ENCODE measurements around the gene HEATR5B.
"Not testable (repeated sequence)": the region's sequence is repeated elsewhere in the genome, so short reads cannot be mapped to it uniquely, and the experiment has no call there.

Gene HEATR5B

GRCh38 chr2:37061013-37061711 is 23.0 kb downstream of the HEATR5B start:
- no peak for DNase-seq

DNA sequence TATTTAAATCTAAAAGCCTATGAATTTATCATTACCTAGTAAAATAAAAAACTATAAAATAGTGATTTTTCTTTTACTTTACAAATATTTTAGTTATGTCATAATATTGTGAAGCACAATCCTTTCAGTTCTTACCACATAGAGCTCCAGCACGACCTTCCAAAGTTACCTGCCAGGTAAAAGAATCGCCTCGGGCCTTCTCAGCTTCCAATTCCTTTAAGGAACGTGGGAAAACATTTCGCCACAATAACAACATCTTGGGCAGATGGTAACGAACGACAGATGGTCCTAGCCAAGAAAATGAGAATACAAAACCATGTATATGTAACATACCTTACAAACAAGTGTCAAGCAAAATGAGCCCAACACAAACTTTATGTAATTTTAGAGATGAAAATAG is 23.7 kb downstream of the HEATR5B start:
- no peak for DNase-seq

GRCh38 chr2:37059841-37060240 is 24.3 kb downstream of the HEATR5B start:
- DNase-seq = no peak

GRCh38 chr2:37052600-37053332 is 31.4 kb downstream of the HEATR5B start:
- DNase-seq = no peak

- DNase-seq = no peak
These were observed 44.6 kb downstream of the HEATR5B start for GRCh38 chr2:37039580-37039979.

- DNase-seq = no peak
These were observed 46.4 kb downstream of the HEATR5B start for GRCh38 chr2:37037771-37038170.

- no peak for DNase-seq
These were observed 54.4 kb downstream of the HEATR5B start for GRCh38 chr2:37029758-37030157.

- DNase-seq = peak; percentile 8
These were observed 58.1 kb downstream of the HEATR5B start for GRCh38 chr2:37026050-37026449.

DNA sequence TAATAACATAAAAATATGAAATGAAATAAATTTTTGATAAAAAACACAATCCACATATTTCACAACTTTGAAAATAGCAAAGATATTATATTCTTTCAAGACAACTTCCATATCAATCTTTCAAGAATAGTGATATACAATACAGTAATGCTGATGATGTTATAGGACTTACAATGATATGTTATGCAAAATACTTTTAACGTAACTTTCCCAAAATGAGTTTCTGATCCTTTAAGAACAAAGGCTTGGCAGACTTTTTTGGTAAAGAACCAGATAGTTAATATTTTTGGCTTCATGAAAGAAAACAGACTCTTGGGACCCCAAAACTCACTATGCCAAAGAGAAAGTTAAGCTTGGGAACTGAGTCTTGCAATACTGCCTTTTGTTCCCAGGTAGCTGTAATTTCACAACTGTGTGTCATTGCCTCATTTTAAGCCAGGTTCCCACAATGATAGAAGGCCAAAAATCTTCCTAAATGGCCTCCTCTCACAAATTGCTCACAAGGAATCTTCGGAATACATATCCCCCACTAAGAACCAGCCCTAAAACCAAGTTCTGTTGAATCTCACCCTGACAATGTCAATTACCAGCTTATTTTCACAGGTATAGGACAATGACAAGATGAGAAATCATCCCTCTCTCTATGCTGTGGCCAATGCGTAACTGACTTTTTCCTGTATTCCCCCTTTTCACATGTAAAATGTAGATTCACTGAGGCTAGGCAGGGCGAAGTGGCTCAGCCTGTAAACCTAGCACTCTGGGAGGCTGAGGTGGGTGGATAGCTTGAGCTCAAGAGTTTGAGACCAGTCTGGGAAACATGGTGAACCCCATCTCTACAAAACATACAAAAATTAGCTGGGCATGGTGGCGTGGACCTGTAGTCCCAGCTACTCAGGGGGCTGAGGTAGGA is 63.0 kb downstream of the HEATR5B start:
- no peak for DNase-seq

GRCh38 chr2:37020212-37020886 is 63.8 kb downstream of the HEATR5B start:
- no peak for DNase-seq

DNA sequence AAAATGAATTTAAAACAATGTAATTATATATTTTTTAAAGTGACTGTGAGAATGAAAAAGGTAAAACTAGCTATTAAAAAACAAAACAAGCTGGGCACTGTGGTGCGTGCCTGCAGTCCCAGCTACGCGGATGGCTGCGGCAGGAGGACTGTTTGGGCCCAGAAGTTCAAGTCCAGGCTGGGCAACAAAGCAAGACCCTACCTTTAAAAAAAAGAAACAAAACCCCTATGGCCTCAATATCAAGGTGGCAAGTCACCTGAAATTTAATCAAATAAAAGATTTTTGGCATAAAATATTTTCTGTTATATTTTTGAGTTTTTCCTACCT is 70.9 kb downstream of the HEATR5B start:
- DNase-seq = no peak

DNA sequence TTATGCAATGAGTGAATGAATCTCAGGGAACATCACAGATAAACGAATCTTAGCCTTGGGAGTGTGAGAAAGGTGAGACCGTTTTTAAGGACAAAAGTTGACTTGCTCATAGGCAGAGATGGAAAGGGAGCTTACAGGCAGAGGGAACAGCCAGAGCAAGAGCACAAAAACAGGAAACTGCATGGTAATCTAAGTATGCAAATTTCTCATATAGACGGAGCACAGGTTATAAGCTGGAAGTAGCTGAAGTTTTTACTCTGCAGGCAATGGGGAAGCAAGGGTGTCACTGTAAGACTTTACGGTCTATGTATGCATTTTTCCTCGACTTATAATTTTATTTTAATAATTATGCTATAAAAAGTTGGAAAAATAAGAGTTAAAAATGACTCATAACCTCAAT is 73.0 kb downstream of the HEATR5B start:
- no peak for DNase-seq

DNA sequence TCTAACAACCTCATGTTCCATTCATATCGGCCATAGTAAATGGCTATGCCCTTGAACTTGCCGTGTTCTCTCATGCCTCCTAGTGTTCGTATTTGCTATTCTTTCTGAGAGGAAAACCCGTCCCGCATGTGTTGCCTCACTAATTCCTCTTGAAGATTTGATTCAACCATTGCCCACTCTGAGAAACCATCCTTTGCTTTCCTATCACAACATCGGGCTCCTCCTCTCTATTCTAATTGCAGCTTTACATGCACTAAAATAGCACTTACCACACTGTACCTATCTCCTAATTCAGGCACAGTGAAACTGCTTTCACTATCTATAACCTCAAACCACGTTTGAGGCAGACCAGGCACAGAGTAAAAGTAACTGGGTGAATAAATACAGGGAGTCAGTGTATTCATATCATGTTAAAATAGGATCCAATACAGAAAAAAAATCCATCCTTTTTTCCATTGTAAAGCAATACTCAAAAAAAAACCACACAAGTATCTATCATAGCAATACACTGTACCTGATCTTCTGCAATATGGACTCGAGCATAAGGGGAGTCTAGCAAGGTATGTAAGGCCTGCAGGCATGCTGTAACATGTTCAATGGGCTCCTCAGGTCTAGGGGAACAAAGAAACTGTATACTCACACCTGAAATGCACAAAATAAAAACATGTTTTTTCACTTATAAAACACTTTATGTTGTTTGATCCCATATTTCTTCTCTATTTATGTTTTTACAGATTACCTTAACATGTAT is 78.9 kb downstream of the HEATR5B start:
- DNase-seq = no peak

DNA sequence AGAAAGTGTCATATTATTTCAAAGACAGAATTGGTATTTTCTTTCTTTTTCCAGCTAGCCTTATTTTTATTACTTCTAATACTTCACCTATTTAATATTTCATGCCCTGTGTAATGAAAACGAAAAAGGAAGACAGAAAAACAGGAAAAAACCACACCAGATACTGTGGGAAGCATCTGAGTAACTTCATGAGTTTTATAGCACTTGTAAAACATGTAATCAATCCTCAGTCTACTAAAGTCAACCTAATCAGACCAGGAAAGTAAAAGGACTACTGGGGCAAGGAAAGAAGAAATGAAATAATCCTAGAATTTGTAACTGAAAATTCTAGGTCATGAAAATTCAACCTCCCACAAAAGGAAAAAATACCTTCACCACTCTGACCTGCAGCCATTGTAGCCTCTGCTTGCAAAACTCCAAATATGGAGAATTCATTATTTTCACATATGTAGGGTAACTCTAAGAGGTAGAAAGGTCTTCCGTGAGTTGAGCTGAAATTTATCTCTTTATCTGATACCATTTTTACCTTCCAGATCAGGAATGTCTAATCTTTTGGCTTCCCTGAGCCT is 83.1 kb downstream of the HEATR5B start:
- no peak for DNase-seq

DNA sequence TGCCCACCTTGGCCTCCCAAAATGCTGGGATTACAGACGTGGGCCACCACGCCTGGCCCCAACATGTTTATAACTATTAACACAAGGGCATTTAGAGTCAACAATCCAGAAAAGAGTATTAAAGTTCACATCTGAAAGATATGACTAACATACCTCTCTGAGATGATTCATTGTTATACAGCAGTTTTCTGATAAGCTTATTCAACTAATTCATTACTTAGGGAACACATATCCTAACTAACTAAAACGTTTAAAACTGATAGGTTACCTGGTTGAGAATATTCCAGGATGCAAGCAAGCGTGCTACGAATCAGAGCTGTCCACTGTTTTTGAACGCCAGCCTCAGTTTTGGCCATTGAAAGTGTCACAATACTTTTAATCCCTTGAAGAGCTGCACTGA is 83.9 kb downstream of the HEATR5B start:
- no peak for DNase-seq

GRCh38 chr2:36999416-36999815 is 84.8 kb downstream of the HEATR5B start:
- DNase-seq = not testable (repeated sequence)

- no peak for DNase-seq
These were observed 90.1 kb downstream of the HEATR5B start for GRCh38 chr2:36993841-36994620.

GRCh38 chr2:36988008-36988407 is 96.2 kb downstream of the HEATR5B start:
- no peak for DNase-seq

DNA sequence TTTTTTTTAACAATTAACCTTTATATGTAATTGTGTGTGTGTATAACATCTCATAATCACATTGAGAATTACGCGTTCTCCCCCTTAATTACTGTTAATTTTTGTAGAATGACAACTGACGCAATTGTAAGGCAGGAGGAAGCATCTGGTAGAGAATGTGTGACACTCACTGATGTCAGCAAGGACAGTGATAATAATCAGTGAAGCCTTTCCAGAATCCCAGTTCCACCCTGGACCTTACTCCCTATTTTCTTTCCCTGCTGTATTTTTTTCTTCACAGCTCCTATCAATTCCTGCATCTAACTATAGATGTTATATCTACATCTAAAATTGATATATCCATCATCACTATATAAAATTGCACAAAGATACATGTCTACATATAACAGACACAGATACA is 101.7 kb downstream of the HEATR5B start:
- no peak for DNase-seq

DNA sequence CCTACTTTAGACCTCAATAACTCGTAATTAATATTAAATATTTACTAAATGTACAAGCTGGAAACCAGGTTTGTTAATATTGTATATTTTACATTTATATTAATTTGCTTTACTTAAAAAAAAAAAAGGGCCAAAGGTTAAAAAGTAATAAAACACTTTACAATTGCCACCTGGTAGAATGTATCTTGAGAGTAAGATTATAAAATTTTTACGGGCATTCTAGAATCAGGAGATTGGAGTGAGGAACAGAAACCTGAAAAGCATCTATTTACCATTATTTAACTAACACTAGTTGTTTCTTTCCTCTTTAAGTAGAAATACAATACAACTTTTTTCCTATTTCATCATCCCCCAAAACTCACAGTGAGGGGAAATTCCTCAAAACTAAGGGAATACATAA is 102.3 kb downstream of the HEATR5B start:
- no peak for DNase-seq

GRCh38 chr2:36979007-36979406 is 105.2 kb downstream of the HEATR5B start:
- DNase-seq = not testable (repeated sequence)

All from 8988T (cell line).